Activated CD4-positive, alpha-beta T cell treated with anti-CD3 and anti-CD28 coated beads, Interleukin-2, amount 50 U/mL, for 16 hours (primary cell): Measurements from ENCODE around the gene RASSF8.

ENCODE experiments used
- DNase-seq: peaks from one replicate; pipeline ENCODE4 v3.0.0-alpha.2; 2020

RASSF8 gene

GRCh38 chr12:26128168-26128567 is 169.7 kb downstream of the RASSF8 start:
- DNase-seq = no peak
